GM23248 (cell line): ENCODE measurements around the gene TUBB2B. TPM values are rescaled to one million over a fixed set of nuclear protein-coding genes. Genes with fewer than 3 reads are reported as not detected.

ENCODE experiments used
- DNase-seq: peaks from one replicate; pipeline ENCODE4 v3.0.0-alpha.2; 2015
- H2AFZ ChIP-seq: fragments of 200-600 bp; sonication (generic); 2 replicates; pipeline ENCODE4 v1.6.1; 2016; ENCODE audit warnings: antibody characterized with exemption
- H3F3A ChIP-seq: fragments of 200-600 bp; sonication (generic); 2 replicates; pipeline ENCODE4 v1.6.1; 2016; ENCODE audit warnings: mild to moderate bottlenecking, antibody characterized with exemption, mixed run types; ENCODE audit not compliant: insufficient read depth
- H3K27ac ChIP-seq: fragments of 200-600 bp; sonication (generic); 2 replicates; pipeline ENCODE4 v1.5.1; 2016; ENCODE audit warnings: mild to moderate bottlenecking
- H3K27me3 ChIP-seq: fragments of 200-600 bp; sonication (generic); replicated peaks from 2 replicates; pipeline ENCODE4 v1.6.1; 2016; ENCODE audit warnings: mild to moderate bottlenecking; ENCODE audit not compliant: insufficient read depth
- H3K36me3 ChIP-seq: fragments of 200-600 bp; sonication (generic); 2 replicates; pipeline ENCODE4 v1.6.1; 2016; ENCODE audit warnings: low read depth, mild to moderate bottlenecking
- H3K4me1 ChIP-seq: fragments of 200-600 bp; sonication (generic); 2 replicates; pipeline ENCODE4 v1.6.1; 2016; ENCODE audit warnings: mild to moderate bottlenecking; ENCODE audit not compliant: insufficient read depth
- H3K4me2 ChIP-seq: fragments of 200-600 bp; sonication (generic); one replicate; pipeline ENCODE4 v1.6.1; 2016; ENCODE audit warnings: mild to moderate bottlenecking; ENCODE audit not compliant: unreplicated experiment
- H3K4me3 ChIP-seq: fragments of 200-600 bp; sonication (generic); 2 replicates; pipeline ENCODE4 v1.5.1; 2016; ENCODE audit warnings: mild to moderate bottlenecking
- H3K79me2 ChIP-seq: fragments of 200-600 bp; sonication (generic); 2 replicates; pipeline ENCODE4 v1.6.1; 2016; ENCODE audit warnings: mild to moderate bottlenecking; ENCODE audit not compliant: insufficient read depth
- H3K9ac ChIP-seq: fragments of 200-600 bp; sonication (generic); 2 replicates; pipeline ENCODE4 v1.6.1; 2016; ENCODE audit warnings: mild to moderate bottlenecking
- H3K9me2 ChIP-seq: fragments of 200-600 bp; sonication (generic); 2 replicates; pipeline ENCODE4 v1.6.1; 2016; ENCODE audit warnings: mixed run types, mild to moderate bottlenecking, moderate library complexity; ENCODE audit not compliant: insufficient read depth
- H3K9me3 ChIP-seq: fragments of 200-600 bp; sonication (generic); one replicate; pipeline ENCODE4 v1.6.1; 2017; ENCODE audit warnings: low read depth
- H4K20me1 ChIP-seq: fragments of 200-600 bp; sonication (generic); 2 replicates; pipeline ENCODE4 v1.6.0; 2016; ENCODE audit not compliant: insufficient read depth
- EZH2 ChIP-seq: fragments of 200-600 bp; sonication (generic); IDR thresholded peaks from 2 replicates; pipeline ENCODE4 v1.6.1; 2018; ENCODE audit warnings: antibody characterized with exemption, mild to moderate bottlenecking; ENCODE audit not compliant: insufficient read depth, poor library complexity, severe bottlenecking
- EZH2phosphoT487 ChIP-seq: fragments of 200-600 bp; sonication (generic); IDR thresholded peaks from 2 replicates; pipeline ENCODE4 v1.6.1; 2018; ENCODE audit warnings: antibody characterized with exemption, moderate library complexity, mild to moderate bottlenecking, low read depth; ENCODE audit not compliant: insufficient read depth
- WGBS, 2 experiments: methylation state at CpG; one replicate each; pipeline ENCODE4 v1.1.6; 2015 to 2017; ENCODE audit warnings: low lambda C conversion rate in 2 of 2, low coverage in 1 of 2; ENCODE audit errors: missing lambda C conversion rate in 2 of 2; 5-methylcytosine and 5-hydroxymethylcytosine counted together
- in situ Hi-C: fragments of 300-500 bp; cut with MboI; formaldehyde crosslinking; loops from 2 replicates; pipeline ENCODE4 v1.15.0; 2020
- polyA plus RNA-seq: library from polyadenylated mRNA; unstranded; fragments of >200 nt; fragmentation: Nextera tagmentation; extraction: Ambion mirVana; gene quantifications from 2 replicates; pipeline ENCODE4 v1.2.1, GENCODE V29; 2016
- total RNA-seq: library from RNA; depleted of rRNA; stranded (reverse); fragments of >200 nt; shearing (Covaris generic); gene quantifications from 2 replicates; pipeline ENCODE4 v1.2.3, GENCODE V29; 2014

The TUBB2B gene
- total and polyA plus RNA-seq, 2 experiments from 2014 or later = 8.5 to 9.0 TPM

DNA sequence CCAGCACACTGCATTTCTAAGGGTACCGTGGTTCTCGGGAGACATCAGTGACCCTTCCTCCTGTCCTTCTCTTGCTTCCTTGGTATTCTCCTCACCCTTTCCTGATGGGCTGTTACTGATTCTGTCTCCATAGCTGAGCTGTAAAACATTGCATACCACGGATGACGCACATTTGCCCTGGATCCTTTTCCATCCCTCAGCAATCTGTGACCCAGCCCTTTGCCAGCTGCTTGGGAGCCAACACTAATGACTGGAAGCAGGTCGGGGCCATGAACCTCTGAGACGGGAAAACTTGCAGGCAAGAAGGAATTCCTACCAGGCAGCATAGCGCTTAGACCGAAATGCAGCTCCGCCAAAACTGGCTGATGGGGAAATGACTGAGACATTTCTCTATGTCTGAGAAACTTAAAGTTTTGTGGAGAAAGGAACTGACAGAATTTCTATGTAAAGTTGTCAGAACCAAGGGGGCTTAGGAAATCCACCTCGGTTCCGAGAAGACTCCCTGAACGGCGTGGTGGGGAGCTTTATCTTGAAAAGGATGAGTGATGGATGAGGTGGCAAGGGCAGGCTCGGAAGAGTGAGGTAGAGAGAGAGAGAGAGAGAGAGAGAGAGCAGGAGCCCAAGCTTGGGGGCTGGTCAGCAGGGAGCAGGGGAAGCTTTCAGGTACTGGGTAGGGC, 19.2 kb downstream of the TUBB2B start:
- DNase-seq = peak; percentile 98
- Histone ChIP-seq H3K36me3 (no peaks in the 10 kb centered on the region), H3K27ac (peak overlapping the region; percentile 97), H3K9me2 (no peaks in the 10 kb centered on the region), H2AFZ (peak overlapping the region; percentile 16), H3F3A (peaks cover 28% of the 10 kb centered on the region), H4K20me1 (no peaks in the 10 kb centered on the region), H3K9ac (peak overlapping the region; percentile 92), H3K4me3 (peak overlapping the region; percentile 68), H3K79me2 (no peaks in the 10 kb centered on the region), H3K4me2 (peak overlapping the region; percentile 98), H3K4me1 (peaks cover 47% of the 10 kb centered on the region), H3K9me3 (no peaks in the 10 kb centered on the region), H3K27me3 (no peaks in the 10 kb centered on the region)
- WGBS, 2 experiments = 2 to 3% methylated on average over 14 of the region's 14 CpGs
- TF ChIP-seq EZH2phosphoT487 (no peak), EZH2 (no peak)
- in situ Hi-C loops = no loop called here

DNA sequence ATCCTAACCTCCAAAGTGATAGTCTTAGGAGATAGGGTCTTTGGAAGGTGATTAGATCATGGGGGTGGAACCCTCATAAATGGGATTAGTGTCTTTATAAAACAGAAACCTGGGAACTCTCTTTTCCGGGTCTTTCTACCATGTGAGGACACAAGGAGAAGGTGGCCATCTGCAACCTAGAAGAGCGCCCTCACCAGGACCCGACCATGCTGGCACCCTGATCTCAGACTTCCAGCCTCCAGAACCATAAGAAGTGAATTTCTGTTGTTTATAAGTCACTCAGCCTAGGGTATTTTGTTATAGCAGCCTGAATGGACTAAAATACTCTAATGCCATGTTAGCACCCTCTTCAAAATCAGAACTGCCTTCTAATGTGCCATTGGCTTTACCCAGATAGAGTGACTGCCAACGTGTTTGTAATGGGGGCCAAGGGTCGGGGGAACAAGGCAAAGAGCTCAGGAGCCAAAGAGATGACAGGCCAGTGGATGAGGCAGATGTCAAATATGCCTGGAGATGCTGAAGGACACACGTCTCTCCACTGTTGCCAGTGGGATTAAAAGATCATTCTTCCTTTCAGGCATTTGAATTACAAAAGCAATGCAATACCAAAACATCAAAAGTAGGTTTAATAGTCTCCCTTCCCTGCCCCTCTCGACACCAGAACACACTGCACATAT, 21.0 kb downstream of the TUBB2B start:
- Histone ChIP-seq H3K4me3 (no peak overlapping the region), H3K9ac (peak overlapping the region; percentile 35; the same call in 1 of the 2 replicates), H3K4me1 (peaks cover 39% of the 10 kb centered on the region), H2AFZ (no peak overlapping the region), H3K9me3 (no peaks in the 10 kb centered on the region), H3F3A (peaks cover 28% of the 10 kb centered on the region), H4K20me1 (no peaks in the 10 kb centered on the region), H3K27ac (peak overlapping the region; percentile 83), H3K9me2 (no peaks in the 10 kb centered on the region), H3K27me3 (no peaks in the 10 kb centered on the region), H3K4me2 (peak overlapping the region; percentile 11), H3K36me3 (no peaks in the 10 kb centered on the region), H3K79me2 (no peaks in the 10 kb centered on the region)
- 73 to 81% methylated on average over 7 of the region's 7 CpGs for WGBS, 2 experiments
- DNase-seq = no peak
- in situ Hi-C loops = no loop called here
- TF ChIP-seq EZH2 (no peak), EZH2phosphoT487 (no peak)

DNA sequence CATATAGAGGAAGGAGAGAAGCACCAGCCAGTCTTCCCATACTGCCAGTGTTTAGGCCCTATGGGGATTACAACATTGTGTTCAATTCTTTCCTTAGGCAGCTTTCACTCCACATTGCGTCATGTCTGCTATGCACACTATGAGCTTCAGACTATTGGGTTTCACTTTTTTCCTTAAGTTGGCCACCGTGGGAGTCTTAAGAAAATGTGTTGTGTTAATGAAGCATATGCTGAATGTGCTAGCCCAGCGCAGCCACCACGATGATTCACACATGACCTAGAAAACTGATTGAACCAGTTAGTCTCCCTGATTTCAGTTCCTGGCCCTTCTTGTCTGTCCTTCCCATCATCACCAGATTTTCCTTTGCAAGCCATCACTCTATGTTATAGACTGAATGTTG, 21.5 kb downstream of the TUBB2B start:
- H3K4me2 ChIP-seq = peak overlapping the region; percentile 12

DNA sequence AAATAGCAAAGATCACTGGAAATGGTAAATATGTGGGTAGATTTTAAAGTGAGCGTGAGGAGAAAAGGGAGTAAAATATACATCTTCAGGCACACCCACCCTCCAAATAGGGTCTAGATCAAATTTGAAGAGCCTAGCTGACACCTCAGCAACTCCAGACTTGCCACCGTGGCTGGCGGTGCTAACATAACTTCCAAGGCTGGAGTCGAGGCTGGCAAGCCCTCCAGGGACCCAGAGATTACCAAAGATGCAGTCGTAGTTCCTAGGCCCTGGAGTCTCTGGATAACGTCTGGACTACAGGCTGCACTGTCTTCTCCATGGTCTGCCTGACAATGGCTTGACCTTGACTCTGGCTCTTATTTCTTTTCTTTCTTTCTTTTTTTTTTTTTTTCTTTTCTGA, 22.5 kb downstream of the TUBB2B start:
- Histone ChIP-seq H3K9ac (no peak overlapping the region), H3F3A (peaks cover 24% of the 10 kb centered on the region), H3K4me1 (peaks cover 36% of the 10 kb centered on the region), H2AFZ (no peak overlapping the region), H3K27me3 (no peaks in the 10 kb centered on the region), H3K9me2 (no peaks in the 10 kb centered on the region), H3K27ac (no peak overlapping the region), H3K9me3 (no peaks in the 10 kb centered on the region), H3K36me3 (no peaks in the 10 kb centered on the region), H3K4me3 (no peak overlapping the region), H4K20me1 (no peaks in the 10 kb centered on the region), H3K4me2 (no peak overlapping the region), H3K79me2 (no peaks in the 10 kb centered on the region)
- TF ChIP-seq EZH2phosphoT487 (no peak), EZH2 (no peak)
- DNase-seq = no peak
- in situ Hi-C loops = no loop called here
- WGBS, 2 experiments = 88 to 92% methylated on average over 6 of the region's 6 CpGs

More for the DNA sequence above, 21.5 kb downstream of the TUBB2B start:
- no peaks in the 10 kb centered on the region for H3K9me2 ChIP-seq
- H2AFZ ChIP-seq = no peak overlapping the region
- no peaks in the 10 kb centered on the region for H4K20me1 ChIP-seq
- peaks cover 37% of the 10 kb centered on the region for H3K4me1 ChIP-seq
- H3K79me2 ChIP-seq = no peaks in the 10 kb centered on the region
- H3K27me3 ChIP-seq = no peaks in the 10 kb centered on the region
- in situ Hi-C loops = no loop called here
- no peak overlapping the region for H3K4me3 ChIP-seq
- H3F3A ChIP-seq = peaks cover 28% of the 10 kb centered on the region
- peak overlapping the region; percentile 83 for H3K27ac ChIP-seq
- 6 to 9% methylated on average over 4 of the region's 4 CpGs for WGBS, 2 experiments
- peak; percentile 97 for DNase-seq
- H3K9ac ChIP-seq = peak overlapping the region; percentile 44; the same call in 1 of the 2 replicates
- no peaks in the 10 kb centered on the region for H3K36me3 ChIP-seq
- TF ChIP-seq EZH2phosphoT487 (no peak), EZH2 (no peak)
- no peaks in the 10 kb centered on the region for H3K9me3 ChIP-seq
